ENCODE results near the gene FOXS1. TPM values are rescaled to one million over a fixed set of nuclear protein-coding genes. Genes with fewer than 3 reads are reported as not detected.

FOXS1 gene
- total RNA-seq, 1 donor from 2014 or later, result not detected

- peaks cover 5% of the 10 kb centered on the region for H3K27me3 Mint-ChIP-seq (ENCODE audit: unreplicated experiment)
- H3K36me3 Mint-ChIP-seq (ENCODE audit: unreplicated experiment), result no peaks in the 10 kb centered on the region
- H3K4me1 Mint-ChIP-seq (ENCODE audit: low read depth, unreplicated experiment), result peaks cover 14% of the 10 kb centered on the region
- no peak for TF ChIP-seq CTCF (IDR thresholded peaks at IDR 0.05; ENCODE audit: partially characterized antibody, unreplicated experiment)
- no peak overlapping the region for H3K4me3 Mint-ChIP-seq (ENCODE audit: unreplicated experiment)
- peaks cover 7% of the 10 kb centered on the region for H3K9me3 Mint-ChIP-seq (ENCODE audit: unreplicated experiment)
- no peak for DNase-seq
- no peak overlapping the region for H3K27ac Mint-ChIP-seq (ENCODE audit: unreplicated experiment)
Measured at GRCh38 chr20:31836853-31837608, 8.4 kb downstream of the FOXS1 start.

- DNase-seq, result no peak
Measured at GRCh38 chr20:31835977-31836852, 9.2 kb downstream of the FOXS1 start.

GRCh38 chr20:31835554-31835953 lies 9.8 kb downstream of the FOXS1 start:
- Mint-ChIP-seq H3K4me1 (ENCODE audit: low read depth, unreplicated experiment) (peaks cover 14% of the 10 kb centered on the region), H3K27me3 (ENCODE audit: unreplicated experiment) (peaks cover 5% of the 10 kb centered on the region), H3K27ac (ENCODE audit: unreplicated experiment) (no peak overlapping the region), H3K36me3 (ENCODE audit: unreplicated experiment) (no peaks in the 10 kb centered on the region), H3K4me3 (ENCODE audit: unreplicated experiment) (no peak overlapping the region), H3K9me3 (ENCODE audit: unreplicated experiment) (peaks cover 7% of the 10 kb centered on the region)
- DNase-seq, result no peak
- TF ChIP-seq CTCF (IDR thresholded peaks at IDR 0.05; ENCODE audit: partially characterized antibody, unreplicated experiment), result no peak

More at GRCh38 chr20:31835977-31836852, 9.2 kb downstream of the FOXS1 start:
- TF ChIP-seq CTCF (IDR thresholded peaks at IDR 0.05; ENCODE audit: partially characterized antibody, unreplicated experiment), result no peak
- Mint-ChIP-seq H3K4me3 (ENCODE audit: unreplicated experiment) (no peak overlapping the region), H3K4me1 (ENCODE audit: low read depth, unreplicated experiment) (peaks cover 14% of the 10 kb centered on the region), H3K36me3 (ENCODE audit: unreplicated experiment) (no peaks in the 10 kb centered on the region), H3K27ac (ENCODE audit: unreplicated experiment) (no peak overlapping the region), H3K9me3 (ENCODE audit: unreplicated experiment) (peaks cover 7% of the 10 kb centered on the region), H3K27me3 (ENCODE audit: unreplicated experiment) (peaks cover 5% of the 10 kb centered on the region)

GRCh38 chr20:31833931-31834521 lies 11.4 kb downstream of the FOXS1 start:
- peaks cover 7% of the 10 kb centered on the region for H3K9me3 Mint-ChIP-seq (ENCODE audit: unreplicated experiment)
- no peaks in the 10 kb centered on the region for H3K36me3 Mint-ChIP-seq (ENCODE audit: unreplicated experiment)
- no peak for TF ChIP-seq CTCF (IDR thresholded peaks at IDR 0.05; ENCODE audit: partially characterized antibody, unreplicated experiment)
- no peak overlapping the region for H3K27ac Mint-ChIP-seq (ENCODE audit: unreplicated experiment)
- peaks cover 5% of the 10 kb centered on the region for H3K27me3 Mint-ChIP-seq (ENCODE audit: unreplicated experiment)
- H3K4me3 Mint-ChIP-seq (ENCODE audit: unreplicated experiment), result no peak overlapping the region
- peak; percentile 58 for DNase-seq
- peaks cover 23% of the 10 kb centered on the region for H3K4me1 Mint-ChIP-seq (ENCODE audit: low read depth, unreplicated experiment)
